Thymus (tissue), 11 donors: ENCODE data around the gene HAUS7. TPM values are rescaled to one million over a fixed set of nuclear protein-coding genes. Genes with fewer than 3 reads are reported as not detected.

Source experiments
- DNase-seq, 9 donors: peaks; one replicate each; pipeline ENCODE4 v3.0.0-alpha.2; 2013; ENCODE audit warnings: low spot score in 9 of 9, low read depth in 6 of 9, missing footprints in 1 of 9
- H3K27ac ChIP-seq, 2 donors: one replicate each; pipeline ENCODE4 v1.5.1; 2013; ENCODE audit warnings: control low read depth in 1 of 2, low read depth in 1 of 2, low read length in 1 of 2, mild to moderate bottlenecking in 1 of 2, moderate library complexity in 1 of 2
- H3K27me3 ChIP-seq, 2 donors: one replicate each; pipeline ENCODE4 v1.5.1; 2013; ENCODE audit warnings: low read length in 1 of 2; ENCODE audit not compliant: control insufficient read depth in 2 of 2, insufficient read depth in 1 of 2
- H3K36me3 ChIP-seq, 2 donors: one replicate each; pipeline ENCODE4 v1.5.1; 2013; ENCODE audit warnings: low read length in 1 of 2, mild to moderate bottlenecking in 1 of 2, moderate library complexity in 1 of 2; ENCODE audit not compliant: control insufficient read depth in 2 of 2, insufficient read depth in 2 of 2
- H3K4me1 ChIP-seq, 2 donors: one replicate each; pipeline ENCODE4 v1.5.1; 2013; ENCODE audit warnings: low read length in 2 of 2; ENCODE audit not compliant: control insufficient read depth in 2 of 2, insufficient read depth in 2 of 2
- H3K4me3 ChIP-seq, 2 donors: one replicate each; pipeline ENCODE4 v1.5.1; 2013; ENCODE audit warnings: low read length in 2 of 2, control low read depth in 1 of 2, mild to moderate bottlenecking in 1 of 2
- H3K9me3 ChIP-seq, 2 donors: one replicate each; pipeline ENCODE4 v1.5.1; 2013; ENCODE audit warnings: low read length in 1 of 2, mild to moderate bottlenecking in 1 of 2; ENCODE audit not compliant: control insufficient read depth in 2 of 2, insufficient read depth in 1 of 2
- WGBS: extraction: QIAGEN DNeasy Blood & Tissue Kit; methylation state at CpG from one replicate; pipeline ENCODE4 v1.1.7; 2013; 5-methylcytosine and 5-hydroxymethylcytosine counted together
- polyA plus RNA-seq: library from polyadenylated mRNA; stranded (reverse); fragments of 200-250 nt; gene quantifications from one replicate; pipeline ENCODE4 v1.2.3, GENCODE V29; 2013
- total RNA-seq: library from RNA; stranded (reverse); fragments of 120-200 nt; gene quantifications from one replicate; pipeline ENCODE4 v1.2.4, GENCODE V29; 2013
- donor health status: healthy.

The HAUS7 gene
- total and polyA plus RNA-seq, 2 donors, result 19.1 to 47.6 TPM

- H3K27me3 ChIP-seq, result no peaks in the 10 kb centered on the region
- 94% methylated on average over 5 of the region's 5 CpGs for WGBS
- H3K4me1 ChIP-seq, result no peaks in the 10 kb centered on the region
- peaks cover 0 to 4% of the 10 kb centered on the region in 2 donors for H3K9me3 ChIP-seq
- H3K36me3 ChIP-seq, result peaks cover 0 to 3% of the 10 kb centered on the region in 2 donors
- no peak for DNase-seq
- H3K4me3 ChIP-seq, result no peak overlapping the region
- no peak overlapping the region for H3K27ac ChIP-seq
These were observed 27.9 kb downstream of the HAUS7 start for GRCh38 chrX:153442463-153442862.

- no peaks in the 10 kb centered on the region for H3K36me3 ChIP-seq
- 84% methylated on average over 9 of the region's 9 CpGs for WGBS
- DNase-seq, result no peak
- no peaks in the 10 kb centered on the region for H3K4me1 ChIP-seq
- no peak overlapping the region for H3K4me3 ChIP-seq
- no peak overlapping the region for H3K27ac ChIP-seq
- peaks cover 0 to 4% of the 10 kb centered on the region in 2 donors for H3K9me3 ChIP-seq
- no peaks in the 10 kb centered on the region for H3K27me3 ChIP-seq
These were observed 28.4 kb downstream of the HAUS7 start for GRCh38 chrX:153441981-153442380.

GRCh38 chrX:153441296-153441695, 29.1 kb downstream of the HAUS7 start:
- WGBS, result 86% methylated on average over 7 of the region's 7 CpGs
- H3K4me1 ChIP-seq, result no peaks in the 10 kb centered on the region
- H3K9me3 ChIP-seq, result peaks cover 0 to 4% of the 10 kb centered on the region in 2 donors
- no peak for DNase-seq
- H3K27ac ChIP-seq, result no peak overlapping the region
- H3K36me3 ChIP-seq, result no peaks in the 10 kb centered on the region
- H3K27me3 ChIP-seq, result no peaks in the 10 kb centered on the region
- H3K4me3 ChIP-seq, result no peak overlapping the region

GRCh38 chrX:153440556-153441135, 29.7 kb downstream of the HAUS7 start:
- WGBS, result 82% methylated on average over 13 of the region's 13 CpGs
- DNase-seq, result no peak
- Histone ChIP-seq H3K4me1 (no peaks in the 10 kb centered on the region), H3K36me3 (no peaks in the 10 kb centered on the region), H3K27me3 (no peaks in the 10 kb centered on the region), H3K4me3 (no peak overlapping the region), H3K9me3 (peaks cover 0 to 4% of the 10 kb centered on the region in 2 donors), H3K27ac (no peak overlapping the region)

- DNase-seq, result no peak
- Histone ChIP-seq H3K4me1 (no peaks in the 10 kb centered on the region), H3K27me3 (no peaks in the 10 kb centered on the region), H3K27ac (no peak overlapping the region), H3K36me3 (no peaks in the 10 kb centered on the region), H3K4me3 (no peak overlapping the region), H3K9me3 (no peaks in the 10 kb centered on the region)
- 96% methylated on average over 4 of the region's 4 CpGs for WGBS
These were observed 30.4 kb downstream of the HAUS7 start for GRCh38 chrX:153439977-153440376.

GRCh38 chrX:153438532-153438931, 31.8 kb downstream of the HAUS7 start:
- Histone ChIP-seq H3K4me3 (no peak overlapping the region), H3K4me1 (no peaks in the 10 kb centered on the region), H3K27ac (no peak overlapping the region), H3K27me3 (no peaks in the 10 kb centered on the region), H3K9me3 (no peaks in the 10 kb centered on the region), H3K36me3 (no peaks in the 10 kb centered on the region)
- WGBS, result 22% methylated on average over 8 of the region's 8 CpGs
- peak in 1 of 9 donors; percentile 26 for DNase-seq

- Histone ChIP-seq H3K27ac (no peak overlapping the region), H3K4me1 (no peaks in the 10 kb centered on the region), H3K36me3 (no peaks in the 10 kb centered on the region), H3K9me3 (peaks cover 0 to 7% of the 10 kb centered on the region in 2 donors), H3K4me3 (no peak overlapping the region), H3K27me3 (no peaks in the 10 kb centered on the region)
- WGBS, result 85% methylated on average over 3 of the region's 3 CpGs
- DNase-seq, result no peak
These were observed 34.5 kb downstream of the HAUS7 start for GRCh38 chrX:153435845-153436244.

- Histone ChIP-seq H3K4me1 (no peaks in the 10 kb centered on the region), H3K27ac (no peak overlapping the region), H3K27me3 (no peaks in the 10 kb centered on the region), H3K9me3 (peaks cover 0 to 11% of the 10 kb centered on the region in 2 donors), H3K4me3 (no peak overlapping the region), H3K36me3 (no peaks in the 10 kb centered on the region)
- DNase-seq, result no peak
- WGBS, result 91% methylated on average over 8 of the region's 8 CpGs
These were observed 35.6 kb downstream of the HAUS7 start for GRCh38 chrX:153434801-153435200.

- 95% methylated on average over 17 of the region's 17 CpGs for WGBS
- H3K36me3 ChIP-seq, result no peaks in the 10 kb centered on the region
These were observed 36.5 kb downstream of the HAUS7 start for GRCh38 chrX:153433781-153434285.

More at GRCh38 chrX:153433781-153434285, 36.5 kb downstream of the HAUS7 start:
- Histone ChIP-seq H3K27ac (no peak overlapping the region), H3K9me3 (peaks cover 0 to 11% of the 10 kb centered on the region in 2 donors), H3K4me3 (no peak overlapping the region), H3K27me3 (no peaks in the 10 kb centered on the region), H3K4me1 (no peaks in the 10 kb centered on the region)
- no peak for DNase-seq
